Adrenal gland (tissue), 12 donors: ENCODE data around the gene AFAP1. TPM values are rescaled to one million over a fixed set of nuclear protein-coding genes. Genes with fewer than 3 reads are reported as not detected.

Experiments used
- DNase-seq, 7 donors: peaks; one replicate each; pipeline ENCODE4 v3.0.0-alpha.2; 2019 to 2020
- H3K27ac ChIP-seq, 5 donors: fragments of 200-600 bp; sonication (generic) in 4 of 5; 1 replicate in 3 of 5; 2 replicates in 2 of 5; pipeline versions ENCODE4 v1.5.1 to v1.8.0; 2016 to 2020; ENCODE audit warnings: mild to moderate bottlenecking in 1 of 5
- H3K27me3 ChIP-seq: fragments of 200-600 bp; 2 replicates; pipeline ENCODE4 v1.8.0; 2021
- H3K36me3 ChIP-seq, 2 donors: fragments of 200-600 bp; replicated peaks in 1 of 2; 1 replicate in 1 of 2; 2 replicates in 1 of 2; pipeline versions ENCODE4 v1.5.1 to v1.8.0; 2018 to 2022
- H3K4me1 ChIP-seq, 2 donors: fragments of 200-600 bp; replicated peaks in 1 of 2; 1 replicate in 1 of 2; 2 replicates in 1 of 2; pipeline versions ENCODE4 v1.5.1 to v1.8.0; 2018 to 2021
- H3K4me3 ChIP-seq, 4 donors: fragments of 200-600 bp; sonication (generic) in 3 of 4; one replicate each; pipeline ENCODE4 v1.5.1; 2016 to 2018
- H3K9me3 ChIP-seq, 3 donors: fragments of 200-600 bp; sonication (generic) in 1 of 3; replicated peaks in 1 of 3; 1 replicate in 2 of 3; 2 replicates in 1 of 3; pipeline versions ENCODE4 v1.5.1 to v1.8.0; 2016 to 2021
- POLR2A ChIP-seq, 2 donors: fragments of 450-650 bp; IDR thresholded peaks; one replicate each; pipeline ENCODE4 v1.6.1; 2017; ENCODE audit warnings: antibody characterized with exemption in 2 of 2, mild to moderate bottlenecking in 2 of 2, moderate library complexity in 1 of 2
- whole genome bisulfite sequencing, 4 donors: extraction: QIAGEN DNeasy Blood & Tissue Kit in 2 of 4; methylation state at CpG; one replicate each; pipeline versions ENCODE4 v1.1.5 to v1.1.7; 2013 to 2017; 5-methylcytosine and 5-hydroxymethylcytosine counted together
- intact Hi-C, 2 donors: fragments of 100-400 bp; cut with DNase I; formaldehyde crosslinking; loops; one replicate each; pipeline versions ENCODE4 v1.14.1 to v1.15.0; 2022 to 2023
- polyA plus RNA-seq, 3 donors: library from polyadenylated mRNA; stranded (reverse); fragments of 200-250 nt in 2 of 3; fragments of 350-450 nt in 1 of 3; fragmentation: Illumina TruSeq in 1 of 3; extraction: RNeasy Lipid Tissue Mini Kit (QIAGEN cat#74804) in 1 of 3; gene quantifications; one replicate each; pipeline ENCODE4 v1.2.3, GENCODE V29; 2013 to 2014
- total RNA-seq, 9 donors: library from RNA; depleted of rRNA in 4 of 9; stranded (reverse); fragments of >200 nt in 4 of 9; fragments of 120-200 nt in 1 of 9; fragmentation: NEBNext Ultra II Directional in 1 of 9; extraction: Animal tissue kit (Norgen Biotek cat#: 25700) in 1 of 9; gene quantifications; one replicate each; pipeline versions ENCODE4 v1.1.0 to v1.2.4, GENCODE V29; 2013 to 2023
- TF ChIP-seq, protein P1 (sequence below), 6 experiments: fragments of 450-650 bp in 4 of 6; fragments of 200-600 bp in 2 of 6; sonication (generic) in 1 of 6; IDR thresholded peaks; 1 replicate in 5 of 6; 2 replicates in 1 of 6; pipeline versions ENCODE4 v1.5.1 to v1.8.0; 2016 to 2021; ENCODE audit warnings: antibody characterized with exemption in 6 of 6, mild to moderate bottlenecking in 2 of 6, moderate library complexity in 1 of 6
- donor health status: healthy with polysubstance abuse.
- donor health status: Bipolar disorder and iron deficiency.
- donor health status: DM: yes; HTN: yes; CAD: no.
- donor health status: DM: no; HTN: no; CAD: no.
- donor health status: DM: no; HTN: no; CAD: no.
- donor health status: DM: yes; HTN: yes; CAD: no.

AFAP1 gene
- total and polyA plus RNA-seq, 12 donors = 3.3 to 16.1 (median 9.8) TPM

DNA sequence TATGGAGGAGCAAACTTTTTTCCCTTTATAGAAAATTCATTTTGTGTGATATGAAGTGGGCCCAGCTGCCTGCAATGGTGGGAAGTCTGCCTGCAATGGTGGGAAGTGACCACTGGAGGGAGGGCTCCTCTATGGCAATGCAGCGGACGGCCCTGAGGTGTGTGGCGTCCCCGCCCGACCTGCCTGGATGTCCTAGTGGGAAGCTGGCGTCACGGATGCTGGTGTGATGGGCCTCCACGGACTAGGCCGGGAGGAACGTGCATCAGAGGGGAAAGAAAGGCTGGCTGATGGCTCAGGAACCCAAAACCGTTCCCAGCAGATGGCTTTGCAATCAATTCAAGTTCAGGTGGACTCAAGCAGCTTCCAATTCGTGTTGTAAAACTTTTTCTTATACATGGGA lies 177.9 kb downstream of the AFAP1 start:
- no peak overlapping the region for H3K27ac ChIP-seq
- H3K4me1 ChIP-seq = peaks cover 0 to 8% of the 10 kb centered on the region in 2 donors
- H3K4me3 ChIP-seq = no peak overlapping the region
- 23 to 55% (median 30%) methylated on average over 11 to 12 of the region's 12 CpGs for WGBS, 4 donors
- TF ChIP-seq, protein P1, sequence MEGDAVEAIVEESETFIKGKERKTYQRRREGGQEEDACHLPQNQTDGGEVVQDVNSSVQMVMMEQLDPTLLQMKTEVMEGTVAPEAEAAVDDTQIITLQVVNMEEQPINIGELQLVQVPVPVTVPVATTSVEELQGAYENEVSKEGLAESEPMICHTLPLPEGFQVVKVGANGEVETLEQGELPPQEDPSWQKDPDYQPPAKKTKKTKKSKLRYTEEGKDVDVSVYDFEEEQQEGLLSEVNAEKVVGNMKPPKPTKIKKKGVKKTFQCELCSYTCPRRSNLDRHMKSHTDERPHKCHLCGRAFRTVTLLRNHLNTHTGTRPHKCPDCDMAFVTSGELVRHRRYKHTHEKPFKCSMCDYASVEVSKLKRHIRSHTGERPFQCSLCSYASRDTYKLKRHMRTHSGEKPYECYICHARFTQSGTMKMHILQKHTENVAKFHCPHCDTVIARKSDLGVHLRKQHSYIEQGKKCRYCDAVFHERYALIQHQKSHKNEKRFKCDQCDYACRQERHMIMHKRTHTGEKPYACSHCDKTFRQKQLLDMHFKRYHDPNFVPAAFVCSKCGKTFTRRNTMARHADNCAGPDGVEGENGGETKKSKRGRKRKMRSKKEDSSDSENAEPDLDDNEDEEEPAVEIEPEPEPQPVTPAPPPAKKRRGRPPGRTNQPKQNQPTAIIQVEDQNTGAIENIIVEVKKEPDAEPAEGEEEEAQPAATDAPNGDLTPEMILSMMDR (IDR thresholded peaks at IDR 0.05) = peak; percentile 55 to 83 (median 73)
- peak in 1 of 2 donors; percentile 9 for TF ChIP-seq POLR2A (IDR thresholded peaks at IDR 0.05)
- intact Hi-C loops = loop anchor here (2.0 to 5.0 kb wide), 2 partner anchors 41 kb away; no protein-coding TSS in a partner anchor
- H3K9me3 ChIP-seq = no peaks in the 10 kb centered on the region
- peak; percentile 55 to 95 (median 77) for DNase-seq
- H3K36me3 ChIP-seq = peaks cover 0 to 9% of the 10 kb centered on the region in 2 donors
- no peaks in the 10 kb centered on the region for H3K27me3 ChIP-seq

DNA sequence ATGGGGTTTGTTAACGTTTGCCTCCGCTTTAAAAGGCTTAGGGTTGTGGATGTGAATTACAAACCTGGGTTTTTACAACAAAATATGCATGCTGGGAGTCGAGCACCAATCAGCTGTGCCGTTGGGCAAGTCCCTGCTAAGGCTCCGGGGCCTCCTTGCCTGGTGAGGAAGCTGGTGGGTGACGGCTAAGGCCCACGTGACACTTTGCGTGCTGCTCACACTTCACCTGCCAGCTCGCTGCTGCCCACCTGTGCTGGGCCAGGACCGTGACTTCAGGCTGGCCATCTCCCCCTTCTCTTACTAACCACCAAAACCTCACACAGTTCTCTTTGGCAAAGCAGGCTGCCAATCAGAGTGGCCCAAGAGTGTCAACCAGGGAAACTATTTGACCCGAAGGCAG lies 178.3 kb downstream of the AFAP1 start:
- Histone ChIP-seq H3K4me3 (no peak overlapping the region), H3K36me3 (peaks cover 0 to 9% of the 10 kb centered on the region in 2 donors), H3K4me1 (peaks cover 0 to 8% of the 10 kb centered on the region in 2 donors), H3K27me3 (no peaks in the 10 kb centered on the region), H3K9me3 (no peaks in the 10 kb centered on the region), H3K27ac (no peak overlapping the region)
- TF ChIP-seq POLR2A (IDR thresholded peaks at IDR 0.05) = no peak
- TF ChIP-seq, protein P1 (IDR thresholded peaks at IDR 0.05) = no peak
- intact Hi-C loops = loop anchor here in 1 of 2 donors (5.0 kb wide), 1 partner anchor 41 kb away; no protein-coding TSS in a partner anchor
- WGBS, 4 donors = 81 to 91% (median 85%) methylated on average over 6 to 11 of the region's 11 CpGs
- DNase-seq = no peak

DNA sequence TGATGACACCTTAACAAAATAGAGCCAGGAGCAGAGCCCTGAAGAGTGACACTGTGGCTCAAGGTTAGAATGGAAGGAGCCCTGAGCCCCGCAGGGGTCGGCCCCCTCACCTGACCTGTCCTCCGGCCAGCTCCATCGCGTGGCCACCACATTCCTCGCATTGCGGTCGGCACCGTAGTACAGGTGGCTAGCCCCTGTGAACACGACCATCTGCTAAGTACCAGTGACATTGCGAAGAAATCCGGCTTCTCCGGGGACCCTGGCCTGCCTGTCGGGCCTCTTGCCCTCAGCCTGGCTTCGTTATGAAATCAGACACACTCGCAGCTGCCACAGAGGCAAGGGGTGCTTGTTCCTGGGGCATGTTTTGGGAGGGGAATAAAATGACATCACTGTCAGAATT lies 179.0 kb downstream of the AFAP1 start:
- H3K4me3 ChIP-seq = no peak overlapping the region
- no peak overlapping the region for H3K27ac ChIP-seq
- peaks cover 0 to 8% of the 10 kb centered on the region in 2 donors for H3K4me1 ChIP-seq
- H3K27me3 ChIP-seq = no peaks in the 10 kb centered on the region
- TF ChIP-seq POLR2A (IDR thresholded peaks at IDR 0.05) = no peak
- TF ChIP-seq, protein P1 (IDR thresholded peaks at IDR 0.05) = no peak
- WGBS, 4 donors = 87 to 91% (median 89%) methylated on average over 12 to 16 of the region's 16 CpGs
- peaks cover 0 to 9% of the 10 kb centered on the region in 2 donors for H3K36me3 ChIP-seq
- no peak for DNase-seq
- H3K9me3 ChIP-seq = no peaks in the 10 kb centered on the region
- intact Hi-C loops = loop anchor here in 1 of 2 donors (5.0 kb wide), 1 partner anchor 42 kb away; no protein-coding TSS in a partner anchor

DNA sequence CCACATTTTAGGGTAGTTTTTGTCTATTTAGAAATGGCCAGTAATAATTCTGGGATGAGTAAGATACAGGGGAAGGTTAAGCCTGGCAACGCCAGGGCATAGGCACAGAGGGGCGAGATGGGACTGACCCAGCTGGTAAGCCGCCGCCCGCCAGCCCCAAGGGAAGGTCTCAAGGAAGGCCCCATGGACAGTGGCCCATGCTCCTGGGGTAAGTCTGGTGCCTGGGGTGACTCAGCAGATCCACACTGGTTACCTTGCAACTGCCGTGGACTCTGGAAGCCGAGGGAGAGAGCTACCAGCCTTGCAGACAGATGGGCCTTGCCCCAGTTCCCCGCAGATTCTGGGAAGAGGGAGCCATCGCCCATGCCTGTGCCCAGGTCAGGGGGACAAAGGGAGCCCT lies 179.4 kb downstream of the AFAP1 start:
- H3K4me1 ChIP-seq = peaks cover 0 to 8% of the 10 kb centered on the region in 2 donors
- intact Hi-C loops = loop anchor here in 1 of 2 donors (5.0 kb wide), 1 partner anchor 42 kb away; no protein-coding TSS in a partner anchor
- 71 to 91% (median 82%) methylated on average over 8 to 9 of the region's 9 CpGs for WGBS, 4 donors
- H3K27ac ChIP-seq = no peak overlapping the region
- TF ChIP-seq, protein P1 (IDR thresholded peaks at IDR 0.05) = no peak
- no peak for TF ChIP-seq POLR2A (IDR thresholded peaks at IDR 0.05)
- DNase-seq = peak in 1 of 7 donors; percentile 20
- no peaks in the 10 kb centered on the region for H3K9me3 ChIP-seq
- H3K27me3 ChIP-seq = no peaks in the 10 kb centered on the region
- peaks cover 0 to 9% of the 10 kb centered on the region in 2 donors for H3K36me3 ChIP-seq
- H3K4me3 ChIP-seq = no peak overlapping the region
